Breast epithelium (tissue), 4 donors: ENCODE results near the gene RBPJ. TPM values are rescaled to one million over a fixed set of nuclear protein-coding genes. Genes with fewer than 3 reads are reported as not detected.

ENCODE experiments used
- DNase-seq, 2 donors: peaks; one replicate each; pipeline ENCODE4 v3.0.0-alpha.2; 2019; ENCODE audit warnings: low spot score in 2 of 2
- H3K27ac ChIP-seq, 2 donors: fragments of 200-600 bp; sonication (generic) in 1 of 2; one replicate each; pipeline ENCODE4 v1.5.1; 2016 to 2019; ENCODE audit warnings: mild to moderate bottlenecking in 1 of 2
- H3K27me3 ChIP-seq, 2 donors: fragments of 200-600 bp; sonication (generic) in 1 of 2; one replicate each; pipeline versions ENCODE4 v1.5.1 to v1.6.0; 2017 to 2019; ENCODE audit warnings: control low read depth in 1 of 2, mild to moderate bottlenecking in 1 of 2
- H3K36me3 ChIP-seq: fragments of 200-600 bp; one replicate; pipeline ENCODE4 v1.5.1; 2019
- H3K4me1 ChIP-seq, 2 donors: fragments of 200-600 bp; sonication (generic); one replicate each; pipeline ENCODE4 v1.5.1; 2016 to 2019; ENCODE audit warnings: control low read depth in 1 of 2
- H3K4me3 ChIP-seq, 3 donors: fragments of 200-600 bp; sonication (generic); 1 replicate in 2 of 3; 2 replicates in 1 of 3; pipeline ENCODE4 v1.5.1; 2016 to 2019; ENCODE audit warnings: mild to moderate bottlenecking in 3 of 3, moderate library complexity in 2 of 3
- H3K9me3 ChIP-seq, 2 donors: fragments of 200-600 bp; sonication (generic) in 1 of 2; one replicate each; pipeline ENCODE4 v1.5.1; 2016 to 2019; ENCODE audit warnings: control low read depth in 1 of 2
- CTCF ChIP-seq, 3 donors: fragments of 450-650 bp; IDR thresholded peaks; one replicate each; pipeline ENCODE4 v1.5.1; 2016 to 2017; ENCODE audit warnings: antibody characterized with exemption in 3 of 3, mild to moderate bottlenecking in 3 of 3, moderate library complexity in 3 of 3
- POLR2A ChIP-seq: fragments of 450-650 bp; IDR thresholded peaks from one replicate; pipeline ENCODE4 v1.6.1; 2016; ENCODE audit warnings: antibody characterized with exemption, mild to moderate bottlenecking, moderate library complexity
- POLR2AphosphoS5 ChIP-seq, 3 donors: sonication (generic); formaldehyde crosslinking; IDR thresholded peaks; one replicate each; pipeline ENCODE4 v1.6.1; 2017; ENCODE audit warnings: antibody characterized with exemption in 3 of 3
- intact Hi-C: fragments of 100-400 bp; cut with DNase I; formaldehyde crosslinking; loops from one replicate; pipeline ENCODE4 v1.15.1; 2023; ENCODE audit warnings: low total_unique reads
- total RNA-seq, 3 donors: library from RNA; depleted of rRNA; stranded (reverse); fragments of >200 nt; gene quantifications; one replicate each; pipeline ENCODE4 v1.1.0, GENCODE V29; 2016

Gene RBPJ
- total RNA-seq, 3 donors from 2014 or later: 64.9 to 143 (median 88.7) TPM

- no peak for DNase-seq
- no peak overlapping the region for H3K27ac ChIP-seq
- H3K27me3 ChIP-seq: no peaks in the 10 kb centered on the region
- no peak overlapping the region for H3K4me3 ChIP-seq
- no peaks in the 10 kb centered on the region for H3K9me3 ChIP-seq
- TF ChIP-seq CTCF (IDR thresholded peaks at IDR 0.05): no peak
- intact Hi-C loops: no loop called here
- H3K36me3 ChIP-seq: no peaks in the 10 kb centered on the region
- H3K4me1 ChIP-seq: no peaks in the 10 kb centered on the region
These were observed 153.7 kb downstream of the RBPJ start for GRCh38 chr4:26474551-26474950.

- Histone ChIP-seq H3K36me3 (no peaks in the 10 kb centered on the region), H3K9me3 (no peaks in the 10 kb centered on the region), H3K4me3 (no peak overlapping the region), H3K27ac (no peak overlapping the region), H3K4me1 (no peaks in the 10 kb centered on the region), H3K27me3 (no peaks in the 10 kb centered on the region)
- intact Hi-C loops: loop anchor here (1.0 kb wide), 1 partner anchor 36 kb away; no protein-coding TSS in a partner anchor
- TF ChIP-seq POLR2A (no peak), CTCF (IDR thresholded peaks at IDR 0.05) (no peak), POLR2AphosphoS5 (IDR thresholded peaks at IDR 0.05) (no peak)
- DNase-seq: no peak
These were observed 154.9 kb downstream of the RBPJ start for GRCh38 chr4:26475716-26476115.

- no peak for TF ChIP-seq POLR2A
These were observed 155.7 kb downstream of the RBPJ start for GRCh38 chr4:26476545-26476944.

GRCh38 chr4:26478330-26478729, 157.5 kb downstream of the RBPJ start:
- TF ChIP-seq POLR2A (no peak), POLR2AphosphoS5 (IDR thresholded peaks at IDR 0.05) (no peak), CTCF (IDR thresholded peaks at IDR 0.05) (no peak)
- H3K9me3 ChIP-seq: no peaks in the 10 kb centered on the region
- H3K27ac ChIP-seq: no peak overlapping the region
- no peak for DNase-seq
- H3K4me1 ChIP-seq: no peaks in the 10 kb centered on the region
- no peak overlapping the region for H3K4me3 ChIP-seq
- no peaks in the 10 kb centered on the region for H3K36me3 ChIP-seq
- H3K27me3 ChIP-seq: no peaks in the 10 kb centered on the region
- intact Hi-C loops: no loop called here

More at GRCh38 chr4:26476545-26476944, 155.7 kb downstream of the RBPJ start:
- no peaks in the 10 kb centered on the region for H3K4me1 ChIP-seq
- DNase-seq: no peak
- intact Hi-C loops: loop anchor here (1.0 kb wide), 1 partner anchor 35 kb away; no protein-coding TSS in a partner anchor
- no peak overlapping the region for H3K4me3 ChIP-seq
- H3K27me3 ChIP-seq: no peaks in the 10 kb centered on the region
- H3K9me3 ChIP-seq: no peaks in the 10 kb centered on the region
- H3K36me3 ChIP-seq: no peaks in the 10 kb centered on the region
- H3K27ac ChIP-seq: no peak overlapping the region

- TF ChIP-seq POLR2AphosphoS5 (IDR thresholded peaks at IDR 0.05) (no peak), POLR2A (no peak), CTCF (IDR thresholded peaks at IDR 0.05) (no peak)
- no peak overlapping the region for H3K27ac ChIP-seq
- H3K4me3 ChIP-seq: no peak overlapping the region
- no peaks in the 10 kb centered on the region for H3K27me3 ChIP-seq
- H3K36me3 ChIP-seq: no peaks in the 10 kb centered on the region
- DNase-seq: no peak
- no peaks in the 10 kb centered on the region for H3K4me1 ChIP-seq
- no peaks in the 10 kb centered on the region for H3K9me3 ChIP-seq
- intact Hi-C loops: no loop called here
These were observed 162.0 kb downstream of the RBPJ start for GRCh38 chr4:26482508-26483462.
